ENCODE results near the gene RBP4.

RBP4 gene

DNA sequence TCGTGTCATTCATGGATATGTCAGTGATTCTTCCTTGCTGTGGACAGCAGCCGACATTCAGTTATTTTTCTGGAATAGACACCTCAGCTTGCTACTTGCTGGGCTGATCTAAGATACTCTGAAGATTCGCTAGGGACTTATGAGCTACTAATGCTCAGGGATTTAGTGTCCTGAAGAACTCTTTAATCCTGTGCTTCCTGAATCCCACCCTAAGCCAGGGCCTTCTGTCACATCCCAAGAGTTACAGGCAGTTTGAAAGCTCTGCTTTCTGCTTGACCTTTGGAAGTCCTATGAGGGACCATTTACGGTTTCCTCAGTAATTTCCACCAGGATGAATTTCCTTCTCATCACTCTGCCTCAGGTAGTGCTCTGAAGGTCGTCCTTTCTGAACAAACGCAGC, 11.3 kb upstream of the RBP4 start, which contains the start of gene PDE6C:
Gene PDE6C (plus strand): TSS at position 227 of the 400 bp plus-strand sequence. CDS start 189 bp downstream, outside the sequence.
- H3K9me3 ChIP-seq (ENCODE audit: control insufficient read depth, insufficient read depth, low read depth, low read length) = no peaks in the 10 kb centered on the region
- H3K27me3 ChIP-seq (ENCODE audit: control insufficient read depth, insufficient read depth, low read length) = 0 out of 2 replicates have a peak, but pooled peaks cover 3% of the 10 kb centered on the region
- no peak within 1 kb of the TSS for H3K27ac ChIP-seq (ENCODE audit: low read depth, low read length)
- H3K36me3 ChIP-seq (ENCODE audit: control insufficient read depth, insufficient read depth, low read length) = no peaks in the 10 kb centered on the region
- H3K9ac ChIP-seq (ENCODE audit: low read length) = no peak within 1 kb of the TSS
- H3K4me3 ChIP-seq (ENCODE audit: low read depth, low read length) = no peak within 1 kb of the TSS
- H3K4me1 ChIP-seq (ENCODE audit: control insufficient read depth, insufficient read depth, low read length) = no peaks in the 10 kb centered on the region

DNA sequence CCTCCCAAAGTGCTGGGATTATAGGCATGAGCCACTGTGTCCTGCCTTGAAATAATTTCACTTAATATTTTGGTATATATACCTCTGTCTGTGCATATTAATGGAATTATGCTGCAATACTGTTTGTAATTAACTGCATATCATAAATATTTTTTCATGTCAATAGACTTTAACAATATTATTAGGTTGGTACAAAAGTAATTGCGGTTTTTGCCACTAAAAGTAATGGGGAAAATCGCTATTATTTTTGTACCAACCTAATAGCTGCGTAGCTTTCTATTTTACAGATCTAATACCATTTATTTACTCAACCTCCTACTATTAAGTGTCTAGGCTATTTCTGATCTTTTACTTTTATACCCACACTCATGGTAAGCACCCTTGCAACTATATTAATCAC, 7.4 kb upstream of the RBP4 start:
- peaks cover 15% of the 10 kb centered on the region for H3K27me3 ChIP-seq (ENCODE audit: control insufficient read depth, insufficient read depth, low read length)

DNA sequence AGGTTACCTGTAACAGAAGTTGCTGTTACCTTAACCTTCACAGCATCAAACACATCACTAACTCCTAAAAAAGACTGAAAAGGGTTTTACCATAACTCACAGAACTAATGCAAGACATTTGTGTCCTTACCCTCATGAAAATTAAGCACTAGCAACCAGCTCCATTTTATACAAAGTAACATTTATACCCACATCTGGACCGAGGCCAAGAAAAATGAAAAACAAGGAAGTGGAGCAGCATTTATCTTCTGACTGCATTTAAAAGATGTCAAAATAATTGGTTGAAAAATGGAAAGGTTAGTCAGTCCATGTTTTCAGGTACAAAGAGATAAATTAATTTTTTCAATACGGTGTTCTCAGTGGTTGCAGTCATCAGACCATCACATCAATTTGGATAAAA, 3.1 kb upstream of the RBP4 start:
- Histone ChIP-seq H3K36me3 (ENCODE audit: control insufficient read depth, insufficient read depth, low read length) (no peaks in the 10 kb centered on the region), H3K4me3 (ENCODE audit: low read depth, low read length) (no peak overlapping the region), H3K4me1 (ENCODE audit: control insufficient read depth, insufficient read depth, low read length) (peaks cover 9% of the 10 kb centered on the region), H3K27ac (ENCODE audit: low read depth, low read length) (no peak overlapping the region), H3K9ac (ENCODE audit: low read length) (no peak overlapping the region), H3K27me3 (ENCODE audit: control insufficient read depth, insufficient read depth, low read length) (peaks cover 55% of the 10 kb centered on the region), H3K9me3 (ENCODE audit: control insufficient read depth, insufficient read depth, low read depth, low read length) (no peaks in the 10 kb centered on the region)

More for the DNA sequence above, 7.4 kb upstream of the RBP4 start:
- Histone ChIP-seq H3K9ac (ENCODE audit: low read length) (no peak overlapping the region), H3K27ac (ENCODE audit: low read depth, low read length) (no peak overlapping the region), H3K4me1 (ENCODE audit: control insufficient read depth, insufficient read depth, low read length) (no peaks in the 10 kb centered on the region), H3K4me3 (ENCODE audit: low read depth, low read length) (no peak overlapping the region), H3K36me3 (ENCODE audit: control insufficient read depth, insufficient read depth, low read length) (no peaks in the 10 kb centered on the region), H3K9me3 (ENCODE audit: control insufficient read depth, insufficient read depth, low read depth, low read length) (no peaks in the 10 kb centered on the region)

DNA sequence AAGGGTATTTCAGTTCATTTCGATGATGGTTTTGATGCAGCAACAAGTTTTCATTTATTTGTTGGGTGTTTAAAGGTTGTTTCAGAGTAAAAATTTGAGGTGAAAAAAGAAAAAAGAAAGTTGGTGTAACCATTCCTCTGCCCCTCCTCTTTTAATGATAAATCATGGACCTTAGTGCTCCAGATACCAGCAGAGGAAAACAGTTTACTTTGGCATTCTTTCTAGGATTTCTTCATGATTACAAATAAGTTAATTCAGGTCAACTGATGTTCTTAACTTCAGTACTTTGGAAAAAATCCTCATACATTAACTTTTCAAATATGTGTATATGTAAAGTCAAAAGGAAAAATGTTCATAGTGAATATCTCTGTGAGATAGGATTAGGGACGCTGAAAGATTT, 2.0 kb upstream of the RBP4 start:
- Histone ChIP-seq H3K27me3 (ENCODE audit: control insufficient read depth, insufficient read depth, low read length) (peaks cover 60% of the 10 kb centered on the region), H3K4me3 (ENCODE audit: low read depth, low read length) (no peak overlapping the region), H3K4me1 (ENCODE audit: control insufficient read depth, insufficient read depth, low read length) (peaks cover 9% of the 10 kb centered on the region), H3K9ac (ENCODE audit: low read length) (no peak overlapping the region), H3K9me3 (ENCODE audit: control insufficient read depth, insufficient read depth, low read depth, low read length) (no peaks in the 10 kb centered on the region), H3K36me3 (ENCODE audit: control insufficient read depth, insufficient read depth, low read length) (no peaks in the 10 kb centered on the region), H3K27ac (ENCODE audit: low read depth, low read length) (no peak overlapping the region)

DNA sequence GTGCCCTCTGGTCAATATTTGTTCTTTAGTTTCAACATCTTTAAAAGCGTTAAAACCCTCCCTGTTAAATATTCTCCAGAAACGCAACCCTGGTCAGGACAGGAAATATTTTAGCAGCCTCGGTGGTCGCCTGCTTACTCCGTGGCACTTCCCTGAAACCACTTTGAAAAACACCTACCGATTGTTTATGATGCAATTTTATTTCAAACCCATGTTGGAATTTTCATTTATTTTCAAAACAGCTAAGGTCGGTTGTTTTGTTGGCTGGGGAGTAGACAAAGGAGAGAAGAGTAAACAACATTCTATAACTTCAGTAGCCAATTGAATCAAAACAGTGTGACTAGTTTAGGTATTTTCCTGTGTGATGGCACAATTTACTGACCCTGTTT, 733 bp upstream of the RBP4 start:
- H3K27me3 ChIP-seq (ENCODE audit: control insufficient read depth, insufficient read depth, low read length) = peaks cover 64% of the 10 kb centered on the region

DNA sequence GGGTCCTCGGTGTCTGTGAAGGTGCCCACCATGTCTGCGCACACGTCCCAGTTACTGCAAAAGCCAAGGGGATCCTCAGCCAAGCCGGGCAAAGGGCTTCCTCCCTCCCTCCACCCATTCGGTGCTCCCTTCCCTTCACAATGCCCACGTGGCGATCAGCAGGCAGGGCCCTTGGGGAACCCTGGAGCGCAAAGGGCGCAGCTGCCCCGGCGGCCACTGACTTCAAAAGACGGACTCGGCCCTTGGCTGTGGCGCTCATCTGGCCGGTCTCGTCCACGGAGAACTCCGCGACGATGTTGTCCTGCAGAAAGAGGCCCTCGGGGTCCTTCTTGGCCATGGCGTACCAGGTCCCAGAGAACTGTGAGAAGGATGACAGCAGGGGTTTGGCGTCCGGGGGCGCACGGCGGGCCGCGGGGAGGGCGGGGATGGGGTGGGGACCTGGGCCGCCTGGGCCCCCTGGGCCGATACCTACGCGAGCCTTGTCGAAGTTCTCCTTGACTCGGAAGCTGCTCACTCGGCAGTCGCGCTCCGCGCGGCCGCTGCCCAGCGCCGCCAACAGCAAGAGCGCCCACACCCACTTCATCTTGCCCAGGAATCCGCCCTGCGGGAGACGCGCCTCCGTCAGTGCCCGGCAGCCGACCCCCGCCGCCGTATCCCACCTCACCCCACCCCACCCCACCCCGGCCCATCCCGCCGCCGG, 439 bp downstream of the RBP4 start:
- peaks cover 9% of the 10 kb centered on the region for H3K4me1 ChIP-seq (ENCODE audit: control insufficient read depth, insufficient read depth, low read length)
- H3K36me3 ChIP-seq (ENCODE audit: control insufficient read depth, insufficient read depth, low read length) = no peaks in the 10 kb centered on the region
- no peak overlapping the region for H3K9ac ChIP-seq (ENCODE audit: low read length)
- no peak overlapping the region for H3K27ac ChIP-seq (ENCODE audit: low read depth, low read length)
- H3K27me3 ChIP-seq (ENCODE audit: control insufficient read depth, insufficient read depth, low read length) = peaks cover 64% of the 10 kb centered on the region
- no peaks in the 10 kb centered on the region for H3K9me3 ChIP-seq (ENCODE audit: control insufficient read depth, insufficient read depth, low read depth, low read length)
- H3K4me3 ChIP-seq (ENCODE audit: low read depth, low read length) = peak overlapping the region; percentile 67

More for the DNA sequence above, 733 bp upstream of the RBP4 start:
- Histone ChIP-seq H3K9ac (ENCODE audit: low read length) (no peak overlapping the region), H3K27ac (ENCODE audit: low read depth, low read length) (no peak overlapping the region), H3K9me3 (ENCODE audit: control insufficient read depth, insufficient read depth, low read depth, low read length) (no peaks in the 10 kb centered on the region), H3K4me1 (ENCODE audit: control insufficient read depth, insufficient read depth, low read length) (peaks cover 9% of the 10 kb centered on the region), H3K4me3 (ENCODE audit: low read depth, low read length) (peak overlapping the region; percentile 67), H3K36me3 (ENCODE audit: control insufficient read depth, insufficient read depth, low read length) (no peaks in the 10 kb centered on the region)

DNA sequence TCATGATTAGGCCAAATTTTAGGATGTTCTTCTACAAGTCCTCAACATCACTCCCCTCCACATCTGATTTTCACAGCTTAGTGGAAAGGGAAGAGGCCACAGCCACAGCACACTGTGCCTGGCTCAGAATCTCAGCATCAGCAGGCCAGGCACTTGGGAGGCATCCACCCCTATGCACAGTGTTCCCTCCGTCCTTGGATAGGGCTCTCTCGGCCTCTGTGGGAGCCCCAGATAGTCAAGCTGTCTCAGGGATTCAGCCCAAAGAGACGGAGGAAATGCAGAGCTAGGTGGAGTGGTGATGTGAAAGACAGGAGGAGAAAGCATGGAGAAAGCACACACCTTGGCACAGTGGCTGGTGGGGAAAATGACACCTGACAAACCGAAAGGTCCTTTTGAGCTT, 1.3 kb downstream of the RBP4 start:
- Histone ChIP-seq H3K27me3 (ENCODE audit: control insufficient read depth, insufficient read depth, low read length) (peaks cover 64% of the 10 kb centered on the region), H3K36me3 (ENCODE audit: control insufficient read depth, insufficient read depth, low read length) (no peaks in the 10 kb centered on the region), H3K27ac (ENCODE audit: low read depth, low read length) (no peak overlapping the region), H3K9ac (ENCODE audit: low read length) (no peak overlapping the region), H3K4me1 (ENCODE audit: control insufficient read depth, insufficient read depth, low read length) (peaks cover 9% of the 10 kb centered on the region), H3K9me3 (ENCODE audit: control insufficient read depth, insufficient read depth, low read depth, low read length) (no peaks in the 10 kb centered on the region), H3K4me3 (ENCODE audit: low read depth, low read length) (no peak overlapping the region)

DNA sequence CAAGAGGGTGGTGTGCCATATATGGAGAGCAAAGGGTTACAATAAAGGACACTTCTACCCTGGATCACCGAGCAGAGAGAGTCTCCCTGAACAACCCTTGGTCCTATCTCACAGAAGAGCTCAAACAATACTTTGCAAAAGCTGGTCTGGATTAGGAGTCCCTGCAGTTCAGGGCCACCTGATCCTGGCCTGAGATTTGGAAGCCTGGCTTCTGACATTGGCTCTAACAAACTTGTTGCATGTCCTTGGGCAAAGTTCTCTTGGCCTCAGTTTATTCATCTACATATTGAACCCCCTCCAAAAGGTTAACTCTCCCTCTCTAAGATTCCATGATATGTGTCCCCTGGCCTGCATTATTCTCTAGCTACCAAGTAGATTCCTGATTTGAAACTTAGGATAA, 1.7 kb downstream of the RBP4 start:
- Histone ChIP-seq H3K27me3 (ENCODE audit: control insufficient read depth, insufficient read depth, low read length) (peaks cover 60% of the 10 kb centered on the region), H3K4me3 (ENCODE audit: low read depth, low read length) (no peak overlapping the region), H3K9me3 (ENCODE audit: control insufficient read depth, insufficient read depth, low read depth, low read length) (no peaks in the 10 kb centered on the region), H3K36me3 (ENCODE audit: control insufficient read depth, insufficient read depth, low read length) (no peaks in the 10 kb centered on the region), H3K27ac (ENCODE audit: low read depth, low read length) (no peak overlapping the region), H3K4me1 (ENCODE audit: control insufficient read depth, insufficient read depth, low read length) (peaks cover 9% of the 10 kb centered on the region), H3K9ac (ENCODE audit: low read length) (no peak overlapping the region)

DNA sequence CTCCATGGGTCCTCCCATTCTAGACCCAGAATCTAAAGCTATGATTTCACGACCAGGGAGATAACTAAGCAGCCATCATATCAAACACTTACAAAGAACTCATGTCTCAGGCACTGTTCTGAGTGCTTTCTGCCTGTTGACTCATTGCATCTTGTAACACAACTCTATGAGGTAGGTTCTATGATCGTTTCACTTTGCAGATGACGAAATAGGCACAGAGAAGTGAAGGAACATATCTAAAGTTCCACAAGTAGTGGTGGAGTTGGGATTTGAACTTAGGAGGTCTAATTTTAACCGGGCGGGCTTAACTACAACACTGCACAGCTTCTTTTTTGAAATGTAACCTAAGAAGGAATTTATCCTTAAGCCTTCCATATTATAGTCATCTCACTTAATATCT, 2.9 kb downstream of the RBP4 start:
- Histone ChIP-seq H3K27ac (ENCODE audit: low read depth, low read length) (no peak overlapping the region), H3K4me1 (ENCODE audit: control insufficient read depth, insufficient read depth, low read length) (peaks cover 9% of the 10 kb centered on the region), H3K4me3 (ENCODE audit: low read depth, low read length) (no peak overlapping the region), H3K9me3 (ENCODE audit: control insufficient read depth, insufficient read depth, low read depth, low read length) (no peaks in the 10 kb centered on the region), H3K36me3 (ENCODE audit: control insufficient read depth, insufficient read depth, low read length) (no peaks in the 10 kb centered on the region), H3K27me3 (ENCODE audit: control insufficient read depth, insufficient read depth, low read length) (peaks cover 49% of the 10 kb centered on the region), H3K9ac (ENCODE audit: low read length) (no peak overlapping the region)

DNA sequence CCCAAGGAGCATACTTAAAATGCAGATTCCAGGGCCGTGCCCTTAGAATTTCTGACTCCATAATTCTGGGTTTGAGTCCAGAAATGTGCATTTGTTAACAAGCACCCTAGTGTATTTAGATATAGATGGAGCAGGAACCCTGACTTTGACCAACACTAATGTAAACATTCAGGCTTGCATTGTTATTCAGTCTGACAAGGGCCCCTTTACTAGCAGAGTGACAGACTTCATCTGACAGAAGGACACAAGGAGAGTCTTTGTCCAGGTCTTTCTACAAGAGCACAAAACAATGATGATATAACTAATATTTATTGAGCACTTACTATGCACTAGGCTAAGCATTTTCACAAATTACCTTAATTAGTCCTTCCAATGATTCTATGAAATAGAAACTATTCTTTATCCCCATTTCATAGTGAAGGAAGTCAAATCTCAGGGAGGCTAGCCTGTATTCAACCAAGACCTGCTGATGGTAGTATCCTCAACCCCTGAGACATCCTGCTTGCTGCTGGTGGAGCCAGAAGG, 3.9 kb downstream of the RBP4 start:
- Histone ChIP-seq H3K27ac (ENCODE audit: low read depth, low read length) (no peak overlapping the region), H3K4me1 (ENCODE audit: control insufficient read depth, insufficient read depth, low read length) (peaks cover 12% of the 10 kb centered on the region), H3K9me3 (ENCODE audit: control insufficient read depth, insufficient read depth, low read depth, low read length) (no peaks in the 10 kb centered on the region), H3K9ac (ENCODE audit: low read length) (no peak overlapping the region), H3K36me3 (ENCODE audit: control insufficient read depth, insufficient read depth, low read length) (no peaks in the 10 kb centered on the region), H3K4me3 (ENCODE audit: low read depth, low read length) (no peak overlapping the region), H3K27me3 (ENCODE audit: control insufficient read depth, insufficient read depth, low read length) (peaks cover 38% of the 10 kb centered on the region)

DNA sequence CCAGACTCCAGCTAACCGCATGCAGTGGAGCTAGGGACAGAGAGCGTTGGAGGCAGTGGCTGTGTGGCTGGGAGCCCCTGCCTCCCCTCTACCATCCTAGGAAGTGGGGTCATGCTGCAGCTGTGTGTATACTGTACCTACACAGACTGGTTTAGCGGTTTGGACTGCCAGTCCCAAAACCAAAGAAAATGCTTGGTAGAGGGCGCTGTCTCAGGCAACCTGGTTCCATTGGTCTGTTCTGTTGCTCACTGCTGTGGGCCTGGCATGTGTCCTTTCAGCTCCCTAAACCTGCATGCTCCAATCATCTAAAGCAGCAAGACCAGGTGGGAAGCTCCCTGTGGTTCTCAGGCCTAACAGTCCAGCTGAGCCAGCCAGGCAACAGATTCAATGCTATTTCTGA, 4.5 kb downstream of the RBP4 start:
- no peaks in the 10 kb centered on the region for H3K36me3 ChIP-seq (ENCODE audit: control insufficient read depth, insufficient read depth, low read length)
- no peak overlapping the region for H3K27ac ChIP-seq (ENCODE audit: low read depth, low read length)
- no peak overlapping the region for H3K9ac ChIP-seq (ENCODE audit: low read length)
- H3K9me3 ChIP-seq (ENCODE audit: control insufficient read depth, insufficient read depth, low read depth, low read length) = no peaks in the 10 kb centered on the region
- H3K27me3 ChIP-seq (ENCODE audit: control insufficient read depth, insufficient read depth, low read length) = peaks cover 33% of the 10 kb centered on the region
- H3K4me1 ChIP-seq (ENCODE audit: control insufficient read depth, insufficient read depth, low read length) = peaks cover 12% of the 10 kb centered on the region
- no peak overlapping the region for H3K4me3 ChIP-seq (ENCODE audit: low read depth, low read length)

All from HUES6 (cell line).